Hepatocyte (in vitro differentiated cells): ENCODE results near the gene CCN6. TPM values are rescaled to one million over a fixed set of nuclear protein-coding genes. Genes with fewer than 3 reads are reported as not detected.

Experiments used
- DNase-seq: peaks from one replicate; pipeline ENCODE4 v3.0.0-alpha.2; 2016; ENCODE audit warnings: low spot score
- H2AFZ ChIP-seq: fragments of 200-600 bp; sonication (generic); 2 replicates; pipeline ENCODE4 v1.6.0; 2016; ENCODE audit warnings: antibody characterized with exemption, mild to moderate bottlenecking
- H3K27ac ChIP-seq: fragments of 200-600 bp; sonication (generic); 2 replicates; pipeline ENCODE4 v1.5.1; 2016; ENCODE audit warnings: mild to moderate bottlenecking
- H3K27me3 ChIP-seq: fragments of 200-600 bp; sonication (generic); 2 replicates; pipeline ENCODE4 v1.6.1; 2016
- H3K36me3 ChIP-seq: fragments of 200-600 bp; sonication (generic); replicated peaks from 2 replicates; pipeline ENCODE4 v1.5.1; 2016; ENCODE audit warnings: low read depth; ENCODE audit not compliant: insufficient read depth
- H3K4me1 ChIP-seq: fragments of 200-600 bp; sonication (generic); 2 replicates; pipeline ENCODE4 v1.5.1; 2016; ENCODE audit warnings: mild to moderate bottlenecking, moderate library complexity; ENCODE audit not compliant: insufficient read depth
- H3K4me2 ChIP-seq: fragments of 200-600 bp; sonication (generic); 2 replicates; pipeline ENCODE4 v1.6.0; 2016
- H3K4me3 ChIP-seq: fragments of 200-600 bp; sonication (generic); 2 replicates; pipeline ENCODE4 v1.5.1; 2016; ENCODE audit warnings: mild to moderate bottlenecking
- H3K79me2 ChIP-seq: fragments of 200-600 bp; sonication (generic); 2 replicates; pipeline ENCODE4 v1.6.0; 2017; ENCODE audit warnings: mild to moderate bottlenecking
- H3K9me2 ChIP-seq: fragments of 200-600 bp; sonication (generic); replicated peaks from 2 replicates; pipeline ENCODE4 v1.6.0; 2017; ENCODE audit warnings: mild to moderate bottlenecking; ENCODE audit not compliant: insufficient read depth
- H3K9me3 ChIP-seq: fragments of 200-600 bp; sonication (generic); 2 replicates; pipeline ENCODE4 v1.5.1; 2016; ENCODE audit warnings: low read depth, mild to moderate bottlenecking
- H4K20me1 ChIP-seq: fragments of 200-600 bp; sonication (generic); 2 replicates; pipeline ENCODE4 v1.6.0; 2016; ENCODE audit warnings: mild to moderate bottlenecking; ENCODE audit not compliant: insufficient read depth, poor library complexity, severe bottlenecking
- EZH2 ChIP-seq: fragments of 200-600 bp; sonication (generic); IDR thresholded peaks from 2 replicates; pipeline ENCODE4 v1.6.1; 2016; ENCODE audit warnings: antibody characterized with exemption, mild to moderate bottlenecking, borderline replicate concordance
- EZH2phosphoT487 ChIP-seq: fragments of 200-600 bp; sonication (generic); IDR thresholded peaks from one replicate; pipeline ENCODE4 v1.6.1; 2018; ENCODE audit warnings: antibody characterized with exemption, mild to moderate bottlenecking, low read depth, moderate library complexity; ENCODE audit not compliant: unreplicated experiment, severe bottlenecking
- WGBS: methylation state at CpG from one replicate; pipeline ENCODE4 v1.1.6; 2016; ENCODE audit warnings: low lambda C conversion rate; ENCODE audit errors: missing lambda C conversion rate; 5-methylcytosine and 5-hydroxymethylcytosine counted together
- polyA plus RNA-seq: library from polyadenylated mRNA; unstranded; fragments of >200 nt; fragmentation: Nextera tagmentation; extraction: Ambion mirVana; gene quantifications from 2 replicates; pipeline ENCODE4 v1.2.1, GENCODE V29; 2016
- total RNA-seq: library from RNA; depleted of rRNA; stranded (reverse); fragments of >200 nt; gene quantifications from 2 replicates; pipeline ENCODE4 v1.2.3, GENCODE V29; 2014
- TF ChIP-seq, protein P1 (sequence below): fragments of 200-600 bp; sonication (generic); IDR thresholded peaks from 2 replicates; pipeline ENCODE4 v1.5.1; 2016; ENCODE audit warnings: antibody characterized with exemption, mild to moderate bottlenecking; ENCODE audit not compliant: poor library complexity

Gene CCN6
- total and polyA plus RNA-seq, 2 experiments from 2014 or later: 0.24 TPM; not detected in 1

DNA sequence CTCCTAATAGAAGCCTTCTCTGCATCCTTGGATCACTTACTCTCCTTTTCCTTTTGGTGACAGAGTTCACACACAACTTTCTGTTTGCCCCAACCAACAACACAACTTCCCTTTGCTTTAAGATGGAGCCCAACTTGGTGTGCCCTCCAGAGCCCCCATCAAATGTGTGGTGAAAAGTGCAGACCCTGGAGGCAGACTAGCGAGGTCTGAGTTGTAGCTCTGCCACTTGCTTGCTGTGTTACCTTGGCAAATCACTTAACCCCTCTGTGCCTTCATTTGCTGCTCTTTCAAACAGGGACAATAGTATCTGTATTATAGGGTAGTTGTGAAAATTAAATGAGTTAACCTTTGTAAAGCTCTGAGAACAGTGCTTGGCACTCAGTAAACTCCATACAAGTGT, 34.3 kb upstream of the CCN6 start:
- Histone ChIP-seq H2AFZ (no peak overlapping the region), H3K27me3 (no peaks in the 10 kb centered on the region), H3K4me1 (peaks cover 10% of the 10 kb centered on the region), H4K20me1 (no peaks in the 10 kb centered on the region), H3K9me3 (no peaks in the 10 kb centered on the region), H3K79me2 (no peaks in the 10 kb centered on the region), H3K4me2 (no peak overlapping the region), H3K4me3 (no peak overlapping the region), H3K9me2 (no peaks in the 10 kb centered on the region), H3K36me3 (no peaks in the 10 kb centered on the region), H3K27ac (no peak overlapping the region)
- WGBS: 95% methylated on average over 1 of the region's 1 CpG
- DNase-seq: no peak
- TF ChIP-seq EZH2 (no peak), EZH2phosphoT487 (no peak)
- TF ChIP-seq, protein P1, sequence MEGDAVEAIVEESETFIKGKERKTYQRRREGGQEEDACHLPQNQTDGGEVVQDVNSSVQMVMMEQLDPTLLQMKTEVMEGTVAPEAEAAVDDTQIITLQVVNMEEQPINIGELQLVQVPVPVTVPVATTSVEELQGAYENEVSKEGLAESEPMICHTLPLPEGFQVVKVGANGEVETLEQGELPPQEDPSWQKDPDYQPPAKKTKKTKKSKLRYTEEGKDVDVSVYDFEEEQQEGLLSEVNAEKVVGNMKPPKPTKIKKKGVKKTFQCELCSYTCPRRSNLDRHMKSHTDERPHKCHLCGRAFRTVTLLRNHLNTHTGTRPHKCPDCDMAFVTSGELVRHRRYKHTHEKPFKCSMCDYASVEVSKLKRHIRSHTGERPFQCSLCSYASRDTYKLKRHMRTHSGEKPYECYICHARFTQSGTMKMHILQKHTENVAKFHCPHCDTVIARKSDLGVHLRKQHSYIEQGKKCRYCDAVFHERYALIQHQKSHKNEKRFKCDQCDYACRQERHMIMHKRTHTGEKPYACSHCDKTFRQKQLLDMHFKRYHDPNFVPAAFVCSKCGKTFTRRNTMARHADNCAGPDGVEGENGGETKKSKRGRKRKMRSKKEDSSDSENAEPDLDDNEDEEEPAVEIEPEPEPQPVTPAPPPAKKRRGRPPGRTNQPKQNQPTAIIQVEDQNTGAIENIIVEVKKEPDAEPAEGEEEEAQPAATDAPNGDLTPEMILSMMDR: no peak

DNA sequence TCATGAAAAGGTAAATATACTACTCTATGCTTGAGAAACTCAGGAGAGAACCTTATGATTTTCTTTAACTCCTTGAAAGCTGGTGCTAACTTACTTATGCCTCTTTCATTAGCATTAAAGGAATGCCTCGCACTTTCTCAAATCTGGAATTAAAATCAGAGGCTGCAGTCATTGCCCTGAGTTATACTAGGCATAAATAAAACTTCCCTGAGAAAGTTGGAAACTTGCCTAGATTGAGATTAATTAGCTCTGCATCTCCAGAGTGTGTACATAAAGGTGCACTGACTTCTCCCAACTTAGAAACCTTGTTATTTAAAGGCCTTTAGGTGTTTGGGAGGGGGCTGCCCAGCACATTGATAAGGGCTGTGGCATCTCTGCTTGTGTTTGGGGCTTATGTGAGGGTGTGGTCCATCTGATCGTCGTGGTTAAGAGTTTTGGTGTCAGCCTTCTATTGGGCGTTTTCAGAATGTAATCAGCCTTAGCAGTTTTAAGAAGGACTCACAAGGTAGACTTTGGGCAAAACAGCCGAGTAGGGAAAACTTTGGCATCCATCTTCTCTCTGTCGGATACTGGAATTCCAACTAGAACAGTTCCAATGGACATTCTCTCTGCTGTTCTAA, 32.1 kb upstream of the CCN6 start:
- no peaks in the 10 kb centered on the region for H3K9me2 ChIP-seq
- H3K4me1 ChIP-seq: peaks cover 6% of the 10 kb centered on the region
- H2AFZ ChIP-seq: no peak overlapping the region
- H3K9me3 ChIP-seq: no peaks in the 10 kb centered on the region
- no peak for DNase-seq
- no peak overlapping the region for H3K4me3 ChIP-seq
- H3K36me3 ChIP-seq: no peaks in the 10 kb centered on the region
- no peak overlapping the region for H3K4me2 ChIP-seq
- WGBS: 82% methylated on average over 6 of the region's 6 CpGs
- no peaks in the 10 kb centered on the region for H3K27me3 ChIP-seq
- no peak for TF ChIP-seq EZH2
- TF ChIP-seq, protein P1: no peak
- no peak for TF ChIP-seq EZH2phosphoT487
- H3K79me2 ChIP-seq: no peaks in the 10 kb centered on the region
- H3K27ac ChIP-seq: no peak overlapping the region
- H4K20me1 ChIP-seq: no peaks in the 10 kb centered on the region

DNA sequence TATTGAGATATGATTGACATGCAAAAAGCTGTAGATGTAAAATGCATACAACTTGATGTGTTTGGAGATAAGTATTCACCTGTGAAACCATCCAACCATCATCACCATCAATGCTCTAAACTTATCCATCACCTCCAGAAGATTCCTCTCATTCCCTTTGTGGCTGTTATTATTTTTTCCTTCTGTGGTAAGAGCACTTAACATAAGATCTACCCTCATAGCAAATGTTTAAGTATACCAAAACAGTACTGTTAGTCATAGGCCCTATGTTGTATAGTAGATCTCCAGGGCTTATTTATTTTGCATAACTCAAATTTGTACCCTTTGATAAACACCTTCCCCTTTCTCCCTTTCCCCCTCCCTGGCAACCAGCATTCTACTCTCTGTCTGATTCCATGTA, 31.2 kb upstream of the CCN6 start:
- no peaks in the 10 kb centered on the region for H4K20me1 ChIP-seq
- H3K4me1 ChIP-seq: peaks cover 6% of the 10 kb centered on the region
- H3K4me3 ChIP-seq: no peak overlapping the region
- no peaks in the 10 kb centered on the region for H3K27me3 ChIP-seq
- H3K36me3 ChIP-seq: no peaks in the 10 kb centered on the region
- H3K79me2 ChIP-seq: no peaks in the 10 kb centered on the region
- H3K9me3 ChIP-seq: no peaks in the 10 kb centered on the region
- no peak overlapping the region for H3K4me2 ChIP-seq
- no peak for DNase-seq
- H3K9me2 ChIP-seq: no peaks in the 10 kb centered on the region
- H2AFZ ChIP-seq: no peak overlapping the region
- H3K27ac ChIP-seq: no peak overlapping the region
- TF ChIP-seq EZH2phosphoT487 (no peak), EZH2 (no peak)
- TF ChIP-seq, protein P1: no peak

DNA sequence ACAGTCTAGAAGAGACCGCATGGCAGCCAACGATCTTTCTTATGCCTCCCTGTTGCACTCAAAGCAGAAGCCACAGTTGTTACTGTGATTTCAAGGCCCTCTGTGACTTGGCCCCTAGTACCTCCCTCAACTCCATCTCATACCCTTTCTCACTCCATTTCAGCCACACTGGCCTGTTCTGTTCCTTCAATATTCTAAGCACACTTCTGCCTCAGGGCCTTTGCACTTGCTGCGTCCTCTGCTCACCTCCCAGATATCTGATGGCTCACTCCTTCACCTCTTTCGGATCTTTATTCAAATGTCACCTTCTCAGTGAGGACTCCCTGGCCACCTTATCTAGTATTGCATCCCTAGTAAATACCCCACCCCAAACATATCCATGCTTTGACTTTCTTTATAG, 29.4 kb upstream of the CCN6 start:
- DNase-seq: no peak
- Histone ChIP-seq H3K9me3 (no peaks in the 10 kb centered on the region), H3K9me2 (no peaks in the 10 kb centered on the region), H2AFZ (no peak overlapping the region), H3K36me3 (no peaks in the 10 kb centered on the region), H3K4me3 (no peak overlapping the region), H3K79me2 (no peaks in the 10 kb centered on the region), H3K27ac (no peak overlapping the region), H3K4me1 (peaks cover 7% of the 10 kb centered on the region), H3K27me3 (no peaks in the 10 kb centered on the region), H4K20me1 (no peaks in the 10 kb centered on the region), H3K4me2 (no peak overlapping the region)
- no peak for TF ChIP-seq EZH2phosphoT487
- TF ChIP-seq, protein P1: no peak
- no peak for TF ChIP-seq EZH2
- WGBS: 97% methylated on average over 4 of the region's 4 CpGs
